AG09319 (cell line): Measurements from ENCODE around the gene KCNF1.

Experiments
- DNase-seq: peaks from one replicate; pipeline ENCODE4 v3.0.0-alpha.2; 2010; ENCODE audit warnings: low read depth; ENCODE audit errors: extremely low read depth
- CTCF ChIP-seq: IDR thresholded peaks from 2 replicates; pipeline ENCODE4 v1.5.1; 2011; ENCODE audit warnings: low read depth, mild to moderate bottlenecking, inconsistent platforms, low read length, moderate library complexity

KCNF1 gene

GRCh38 chr2:10882568-10882967 is 29.2 kb upstream of the KCNF1 start:
- DNase-seq, result no peak
- TF ChIP-seq CTCF, result no peak

GRCh38 chr2:10883066-10883465 is 28.7 kb upstream of the KCNF1 start:
- no peak for TF ChIP-seq CTCF
- no peak for DNase-seq

- DNase-seq, result no peak
- TF ChIP-seq CTCF, result no peak
Observed at GRCh38 chr2:10883801-10884478, 27.8 kb upstream of the KCNF1 start.

GRCh38 chr2:10884574-10884975 is 27.2 kb upstream of the KCNF1 start:
- DNase-seq, result no peak
- TF ChIP-seq CTCF, result no peak

- DNase-seq, result no peak
Observed at GRCh38 chr2:10885094-10885860, 26.5 kb upstream of the KCNF1 start.

GRCh38 chr2:10887476-10887875 is 24.3 kb upstream of the KCNF1 start:
- no peak for DNase-seq

More at GRCh38 chr2:10885094-10885860, 26.5 kb upstream of the KCNF1 start:
- no peak for TF ChIP-seq CTCF

More at GRCh38 chr2:10887476-10887875, 24.3 kb upstream of the KCNF1 start:
- TF ChIP-seq CTCF, result no peak
